ENCODE measurements around the gene ARHGAP19. TPM values are rescaled to one million over a fixed set of nuclear protein-coding genes. Genes with fewer than 3 reads are reported as not detected.

The ARHGAP19 gene
- polyA plus RNA-seq, 3 donors, result 8.3 to 10.6 (median 10.2) TPM

- intact Hi-C loops (cut with micrococcal nuclease), result no loop called here
- Mint-ChIP-seq H3K9me3 (peaks cover 0 to 10% (median 3%) of the 10 kb centered on the region in 7 donors), H3K27ac (peak overlapping the region in 2 of 7 donors; percentile 16 to 67), H3K4me3 (no peak overlapping the region), H3K27me3 (ENCODE audit: low read depth in 3 of 3) (peaks cover 59 to 75% (median 61%) of the 10 kb centered on the region in 3 donors), H3K36me3 (peaks cover 0 to 5% of the 10 kb centered on the region in 2 donors), H3K4me1 (peaks cover 1% of the 10 kb centered on the region)
- Histone ChIP-seq H3K36me3 (replicated peaks in 1 of 2; ENCODE audit: control insufficient read depth in 1 of 2, insufficient read depth in 2 of 2, low read length in 2 of 2) (no peaks in the 10 kb centered on the region), H3K27ac (ENCODE audit: low read depth in 1 of 2, low read length in 2 of 2) (no peak overlapping the region), H3K9ac (ENCODE audit: insufficient read depth, low read length, poor library complexity, severe bottlenecking) (no peak overlapping the region), H2AFZ (ENCODE audit: insufficient read depth, low read depth, low read length, poor library complexity, severe bottlenecking) (no peak overlapping the region), H3K4me2 (replicated peaks; ENCODE audit: extremely low read depth, low read length, poor library complexity, severe bottlenecking) (no peak overlapping the region), H3K4me1 (ENCODE audit: control insufficient read depth in 1 of 2, insufficient read depth in 2 of 2, low read length in 2 of 2) (no peaks in the 10 kb centered on the region), H4K20me1 (ENCODE audit: insufficient read depth, low read length) (no peaks in the 10 kb centered on the region), H3K4me3 (replicated peaks in 1 of 3; ENCODE audit: low read depth in 2 of 3, low read length in 3 of 3) (no peak overlapping the region), H3K9me3 (replicated peaks in 1 of 2; ENCODE audit: control insufficient read depth in 1 of 2, insufficient read depth in 1 of 2, low read length in 2 of 2) (peaks cover 0 to 13% of the 10 kb centered on the region in 2 donors), H3K79me2 (ENCODE audit: insufficient read depth, low read length) (no peaks in the 10 kb centered on the region), H3K27me3 (ENCODE audit: control insufficient read depth in 2 of 2, insufficient read depth in 2 of 2, low read length in 2 of 2) (peaks cover 26 to 71% of the 10 kb centered on the region in 2 donors)
- TF ChIP-seq, protein P1, sequence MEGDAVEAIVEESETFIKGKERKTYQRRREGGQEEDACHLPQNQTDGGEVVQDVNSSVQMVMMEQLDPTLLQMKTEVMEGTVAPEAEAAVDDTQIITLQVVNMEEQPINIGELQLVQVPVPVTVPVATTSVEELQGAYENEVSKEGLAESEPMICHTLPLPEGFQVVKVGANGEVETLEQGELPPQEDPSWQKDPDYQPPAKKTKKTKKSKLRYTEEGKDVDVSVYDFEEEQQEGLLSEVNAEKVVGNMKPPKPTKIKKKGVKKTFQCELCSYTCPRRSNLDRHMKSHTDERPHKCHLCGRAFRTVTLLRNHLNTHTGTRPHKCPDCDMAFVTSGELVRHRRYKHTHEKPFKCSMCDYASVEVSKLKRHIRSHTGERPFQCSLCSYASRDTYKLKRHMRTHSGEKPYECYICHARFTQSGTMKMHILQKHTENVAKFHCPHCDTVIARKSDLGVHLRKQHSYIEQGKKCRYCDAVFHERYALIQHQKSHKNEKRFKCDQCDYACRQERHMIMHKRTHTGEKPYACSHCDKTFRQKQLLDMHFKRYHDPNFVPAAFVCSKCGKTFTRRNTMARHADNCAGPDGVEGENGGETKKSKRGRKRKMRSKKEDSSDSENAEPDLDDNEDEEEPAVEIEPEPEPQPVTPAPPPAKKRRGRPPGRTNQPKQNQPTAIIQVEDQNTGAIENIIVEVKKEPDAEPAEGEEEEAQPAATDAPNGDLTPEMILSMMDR (IDR thresholded peaks at IDR 0.05), result no peak
- no peak for DNase-seq
- 81% methylated on average over 9 of the region's 11 CpGs for WGBS (ENCODE audit: insufficient coverage)
Measured at GRCh38 chr10:97188261-97188711, 104.2 kb downstream of the ARHGAP19 start.

- Histone ChIP-seq H4K20me1 (ENCODE audit: insufficient read depth, low read length) (no peaks in the 10 kb centered on the region), H3K36me3 (replicated peaks in 1 of 2; ENCODE audit: control insufficient read depth in 1 of 2, insufficient read depth in 2 of 2, low read length in 2 of 2) (no peaks in the 10 kb centered on the region), H3K9me3 (replicated peaks in 1 of 2; ENCODE audit: control insufficient read depth in 1 of 2, insufficient read depth in 1 of 2, low read length in 2 of 2) (peaks cover 0 to 13% of the 10 kb centered on the region in 2 donors), H3K27me3 (ENCODE audit: control insufficient read depth in 2 of 2, insufficient read depth in 2 of 2, low read length in 2 of 2) (peaks cover 26 to 68% of the 10 kb centered on the region in 2 donors), H2AFZ (ENCODE audit: insufficient read depth, low read depth, low read length, poor library complexity, severe bottlenecking) (no peak overlapping the region), H3K4me2 (replicated peaks; ENCODE audit: extremely low read depth, low read length, poor library complexity, severe bottlenecking) (no peak overlapping the region), H3K27ac (ENCODE audit: low read depth in 1 of 2, low read length in 2 of 2) (no peak overlapping the region), H3K4me3 (replicated peaks in 1 of 3; ENCODE audit: low read depth in 2 of 3, low read length in 3 of 3) (no peak overlapping the region), H3K4me1 (ENCODE audit: control insufficient read depth in 1 of 2, insufficient read depth in 2 of 2, low read length in 2 of 2) (no peaks in the 10 kb centered on the region), H3K79me2 (ENCODE audit: insufficient read depth, low read length) (no peaks in the 10 kb centered on the region), H3K9ac (ENCODE audit: insufficient read depth, low read length, poor library complexity, severe bottlenecking) (no peak overlapping the region)
- TF ChIP-seq, protein P1 (IDR thresholded peaks at IDR 0.05), result no peak
- Mint-ChIP-seq H3K9me3 (peaks cover 0 to 10% (median 3%) of the 10 kb centered on the region in 7 donors), H3K36me3 (peaks cover 0 to 5% of the 10 kb centered on the region in 2 donors), H3K27me3 (ENCODE audit: low read depth in 3 of 3) (peaks cover 52 to 72% (median 58%) of the 10 kb centered on the region in 3 donors), H3K4me1 (peaks cover 1% of the 10 kb centered on the region), H3K4me3 (peak overlapping the region in 1 of 2 donors; percentile 75), H3K27ac (no peak overlapping the region)
- 95% methylated on average over 11 of the region's 18 CpGs for WGBS (ENCODE audit: insufficient coverage)
- intact Hi-C loops (cut with micrococcal nuclease), result no loop called here
- no peak for DNase-seq
Measured at GRCh38 chr10:97186911-97187310, 105.5 kb downstream of the ARHGAP19 start.
